ENCODE results near the gene ZSCAN5A.
"Not testable (repeated sequence)": the region's sequence is repeated elsewhere in the genome, so short reads cannot be mapped to it uniquely, and the experiment has no call there.

ZSCAN5A gene

GRCh38 chr19:56314381-56315076, at the start of gene ZSCAN5A:
ZSCAN5A (minus strand) TSS chr19:56314839; CDS start chr19:56225046, 89,793 bp downstream.
- peak; percentile 99 for DNase-seq (ENCODE audit: low read depth)

GRCh38 chr19:56360841-56361240, 46.2 kb upstream of the ZSCAN5A start:
- no peak for DNase-seq (ENCODE audit: low read depth)

GRCh38 chr19:56356944-56357343, 42.3 kb upstream of the ZSCAN5A start:
- no peak for DNase-seq (ENCODE audit: low read depth)

- no peak for DNase-seq (ENCODE audit: low read depth)
These were observed 40.9 kb upstream of the ZSCAN5A start for GRCh38 chr19:56355517-56355916.

GRCh38 chr19:56351208-56351607, 36.6 kb upstream of the ZSCAN5A start:
- DNase-seq (ENCODE audit: low read depth), result no peak

- DNase-seq (ENCODE audit: low read depth), result peak; percentile 28
These were observed 35.9 kb upstream of the ZSCAN5A start for GRCh38 chr19:56350416-56351045.

GRCh38 chr19:56348289-56348877, 33.7 kb upstream of the ZSCAN5A start:
- no peak for DNase-seq (ENCODE audit: low read depth)

GRCh38 chr19:56347163-56347778, 32.6 kb upstream of the ZSCAN5A start:
- no peak for DNase-seq (ENCODE audit: low read depth)

- DNase-seq (ENCODE audit: low read depth), result no peak
These were observed 27.3 kb upstream of the ZSCAN5A start for GRCh38 chr19:56341948-56342347.

- not testable (repeated sequence) for DNase-seq (ENCODE audit: low read depth)
These were observed 24.4 kb upstream of the ZSCAN5A start for GRCh38 chr19:56339031-56339430.

- DNase-seq (ENCODE audit: low read depth), result not testable (repeated sequence)
These were observed 22.4 kb upstream of the ZSCAN5A start for GRCh38 chr19:56337077-56337476.

- not testable (repeated sequence) for DNase-seq (ENCODE audit: low read depth)
These were observed 20.7 kb upstream of the ZSCAN5A start for GRCh38 chr19:56335371-56335770.

- DNase-seq (ENCODE audit: low read depth), result peak; percentile 15
These were observed 18.9 kb upstream of the ZSCAN5A start for GRCh38 chr19:56333506-56333905.

- no peak for DNase-seq (ENCODE audit: low read depth)
These were observed 18.1 kb upstream of the ZSCAN5A start for GRCh38 chr19:56332695-56333094.

- DNase-seq (ENCODE audit: low read depth), result no peak
These were observed 9.8 kb upstream of the ZSCAN5A start for GRCh38 chr19:56324436-56324835.

GRCh38 chr19:56321989-56322440, 7.4 kb upstream of the ZSCAN5A start:
- no peak for DNase-seq (ENCODE audit: low read depth)

GRCh38 chr19:56321254-56321988, 6.8 kb upstream of the ZSCAN5A start:
- DNase-seq (ENCODE audit: low read depth), result no peak

GRCh38 chr19:56319991-56320390, 5.4 kb upstream of the ZSCAN5A start:
- DNase-seq (ENCODE audit: low read depth), result no peak

- DNase-seq (ENCODE audit: low read depth), result no peak
These were observed 3.1 kb upstream of the ZSCAN5A start for GRCh38 chr19:56317749-56318148.

GRCh38 chr19:56316728-56317127, 2.1 kb upstream of the ZSCAN5A start:
- DNase-seq (ENCODE audit: low read depth), result no peak

- peak; percentile 87 for DNase-seq (ENCODE audit: low read depth)
These were observed 614 bp upstream of the ZSCAN5A start for GRCh38 chr19:56315077-56315828.
